B cell (primary cell): ENCODE data around the gene KRT4.

Source experiments
- EZH2 ChIP-seq: IDR thresholded peaks from 2 replicates; pipeline ENCODE4 v1.6.1; 2012; ENCODE audit warnings: borderline replicate concordance, low read depth, mild to moderate bottlenecking, moderate library complexity, low read length; ENCODE audit not compliant: insufficient read depth, poor library complexity, severe bottlenecking
- TF ChIP-seq, protein P1 (sequence below): fragments of 200-600 bp; IDR thresholded peaks from one replicate; pipeline ENCODE4 v1.8.0; 2022; ENCODE audit warnings: antibody characterized with exemption, mild to moderate bottlenecking

GRCh38 chr12:52847335-52848102 lies 33.6 kb upstream of the KRT4 start:
- no peak for TF ChIP-seq EZH2
- TF ChIP-seq, protein P1, sequence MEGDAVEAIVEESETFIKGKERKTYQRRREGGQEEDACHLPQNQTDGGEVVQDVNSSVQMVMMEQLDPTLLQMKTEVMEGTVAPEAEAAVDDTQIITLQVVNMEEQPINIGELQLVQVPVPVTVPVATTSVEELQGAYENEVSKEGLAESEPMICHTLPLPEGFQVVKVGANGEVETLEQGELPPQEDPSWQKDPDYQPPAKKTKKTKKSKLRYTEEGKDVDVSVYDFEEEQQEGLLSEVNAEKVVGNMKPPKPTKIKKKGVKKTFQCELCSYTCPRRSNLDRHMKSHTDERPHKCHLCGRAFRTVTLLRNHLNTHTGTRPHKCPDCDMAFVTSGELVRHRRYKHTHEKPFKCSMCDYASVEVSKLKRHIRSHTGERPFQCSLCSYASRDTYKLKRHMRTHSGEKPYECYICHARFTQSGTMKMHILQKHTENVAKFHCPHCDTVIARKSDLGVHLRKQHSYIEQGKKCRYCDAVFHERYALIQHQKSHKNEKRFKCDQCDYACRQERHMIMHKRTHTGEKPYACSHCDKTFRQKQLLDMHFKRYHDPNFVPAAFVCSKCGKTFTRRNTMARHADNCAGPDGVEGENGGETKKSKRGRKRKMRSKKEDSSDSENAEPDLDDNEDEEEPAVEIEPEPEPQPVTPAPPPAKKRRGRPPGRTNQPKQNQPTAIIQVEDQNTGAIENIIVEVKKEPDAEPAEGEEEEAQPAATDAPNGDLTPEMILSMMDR = no peak
